GM18508 (cell line): ENCODE measurements around the gene RARB.

Source experiments
- ATAC-seq: cut with Tn5 transposase; IDR thresholded peaks from one replicate; pipeline ENCODE4 v1.9.1; 2021; ENCODE audit warnings: moderate number of reproducible peaks; ENCODE audit not compliant: insufficient read depth, unreplicated experiment

Gene RARB

GRCh38 chr3:25444273-25444672 lies 16.2 kb downstream of the RARB start:
- no peak for ATAC-seq

GRCh38 chr3:25445731-25446130 lies 17.7 kb downstream of the RARB start:
- no peak for ATAC-seq

DNA sequence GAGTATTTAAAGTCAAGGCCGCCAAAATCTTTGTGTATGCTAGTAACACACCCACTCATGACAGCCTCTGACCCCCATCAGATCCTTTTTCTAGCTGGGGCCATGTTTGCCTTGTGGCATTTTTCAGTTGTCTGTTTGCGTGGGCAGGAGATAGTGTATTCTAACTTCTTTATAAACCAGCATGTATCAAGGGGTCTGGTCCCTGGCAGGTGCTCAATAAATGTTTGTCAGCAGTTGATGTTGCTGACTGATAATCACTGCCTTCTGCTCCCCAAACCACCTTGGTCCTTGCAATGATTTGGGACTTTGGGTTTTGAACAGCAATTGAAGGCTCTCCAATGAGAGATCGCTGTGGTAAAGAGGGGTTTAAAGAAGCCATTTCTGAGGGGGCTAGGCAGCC lies 19.2 kb downstream of the RARB start:
- ATAC-seq = no peak

DNA sequence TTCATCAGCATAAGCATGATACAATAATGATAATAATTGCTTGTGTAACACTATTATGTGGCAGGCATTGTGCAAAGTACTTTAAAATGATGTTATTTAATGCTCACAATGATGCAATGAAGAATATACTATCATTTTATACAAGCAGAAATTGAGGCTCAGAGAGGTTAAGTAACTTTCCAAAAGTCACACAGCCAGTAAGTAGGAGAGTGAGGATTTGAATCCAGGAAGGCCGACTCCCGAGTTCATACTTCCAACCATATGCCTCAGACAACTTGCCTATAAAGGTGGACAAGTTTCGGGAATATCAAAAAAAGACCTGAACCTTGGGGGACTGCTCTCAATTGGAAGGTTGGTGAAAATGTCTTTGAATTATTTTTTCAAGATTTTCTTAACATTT lies 19.9 kb downstream of the RARB start:
- no peak for ATAC-seq

DNA sequence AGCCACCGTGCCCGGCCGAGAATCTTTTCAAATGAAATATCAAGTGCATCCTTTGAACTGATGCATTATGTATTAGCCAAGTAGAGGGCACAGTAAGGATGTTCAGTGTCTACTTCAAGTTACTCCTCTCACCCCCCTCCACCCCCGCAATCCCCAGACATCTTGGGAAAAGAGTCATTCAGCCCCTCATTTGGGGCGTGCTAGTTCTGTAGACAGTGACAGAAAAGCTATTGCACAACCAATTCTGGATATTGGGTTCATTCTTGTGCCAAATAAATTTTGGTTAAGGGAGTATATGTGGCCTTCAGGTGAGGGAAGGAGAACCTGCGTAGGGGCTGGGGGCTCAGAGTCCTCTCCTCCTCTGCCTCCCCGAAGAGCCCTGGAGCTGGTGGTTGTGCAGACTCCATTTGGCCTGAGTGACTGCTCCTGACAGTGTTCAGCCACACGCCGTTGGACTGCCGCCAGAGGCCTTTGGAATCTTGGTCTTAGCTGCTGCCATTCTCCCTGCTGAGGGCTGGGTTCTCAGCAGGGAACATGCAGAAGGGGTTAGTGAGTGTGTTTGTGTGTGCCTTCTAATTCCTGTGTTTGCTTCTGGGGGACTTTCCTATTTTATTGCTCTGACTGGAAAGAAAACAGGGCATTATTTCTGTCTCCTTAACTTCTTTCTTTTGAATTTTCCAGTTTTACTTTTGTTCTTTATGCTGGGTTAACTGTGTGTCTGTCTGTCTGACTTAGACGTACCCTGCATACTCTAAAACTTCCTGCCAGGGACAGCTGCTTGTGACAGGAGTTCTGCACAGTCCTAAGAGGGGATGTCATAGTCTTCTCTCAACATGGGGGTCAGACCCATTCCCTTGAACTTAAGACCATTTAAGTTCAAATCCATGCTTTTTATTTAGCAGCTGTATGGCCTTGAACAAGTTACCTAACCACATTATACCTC lies 21.0 kb downstream of the RARB start:
- ATAC-seq = no peak

GRCh38 chr3:25449857-25450256 lies 21.8 kb downstream of the RARB start:
- no peak for ATAC-seq

DNA sequence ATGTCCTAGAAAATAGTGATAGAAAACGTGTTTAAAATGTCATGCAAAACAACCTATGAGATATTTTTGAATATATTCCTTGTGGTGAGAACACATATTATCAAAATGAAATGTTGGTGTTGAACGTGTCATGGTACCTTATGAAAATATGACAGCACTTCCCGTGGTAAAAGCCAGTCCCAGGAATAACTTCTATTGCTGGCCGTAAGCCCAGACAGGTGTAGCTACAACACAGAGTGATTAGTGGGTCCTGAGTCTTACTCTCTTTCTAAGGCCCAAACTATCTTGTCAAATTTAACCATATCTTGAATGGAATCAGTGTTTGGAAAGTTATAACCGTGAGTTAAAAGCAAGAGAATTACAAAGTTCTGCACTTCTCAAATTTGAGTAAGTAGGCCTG lies 24.1 kb downstream of the RARB start:
- no peak for ATAC-seq

DNA sequence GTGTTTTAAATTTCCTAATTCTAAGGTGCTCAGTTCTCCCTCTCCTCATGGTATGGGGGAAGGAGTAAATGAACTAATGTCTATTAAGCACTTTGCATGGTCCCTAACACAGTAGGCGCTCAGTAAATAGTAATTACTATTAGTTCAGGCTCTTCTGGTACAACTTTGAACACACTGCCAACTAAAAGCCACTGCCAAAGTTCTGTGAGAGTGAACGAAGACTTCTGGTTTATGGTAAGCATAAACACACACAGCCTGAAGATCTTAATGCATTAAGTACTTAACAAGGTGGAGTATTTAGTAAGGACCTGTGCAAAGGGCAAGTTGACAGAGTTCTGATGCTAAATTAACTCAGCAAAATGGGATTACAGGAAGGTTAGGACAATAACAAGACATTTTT lies 24.7 kb downstream of the RARB start:
- no peak for ATAC-seq

DNA sequence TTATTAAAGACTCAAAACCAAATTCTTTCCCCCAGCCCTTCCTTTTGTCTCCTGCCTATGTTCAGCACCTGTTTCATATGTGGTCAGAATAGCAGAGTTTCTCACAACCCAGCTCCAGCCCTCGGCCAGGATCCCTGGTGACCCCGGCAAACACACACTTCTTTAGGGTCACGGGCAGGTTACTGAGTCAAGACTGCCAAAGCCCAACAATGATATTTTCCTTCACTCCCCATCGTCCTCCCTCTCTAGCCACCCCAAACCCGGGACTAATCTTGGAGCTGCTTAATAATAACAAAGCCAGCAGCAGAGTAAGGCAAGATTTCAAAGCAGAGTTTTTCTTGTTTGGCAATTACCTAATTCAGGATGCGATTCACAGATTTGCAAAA lies 25.5 kb downstream of the RARB start:
- no peak for ATAC-seq

DNA sequence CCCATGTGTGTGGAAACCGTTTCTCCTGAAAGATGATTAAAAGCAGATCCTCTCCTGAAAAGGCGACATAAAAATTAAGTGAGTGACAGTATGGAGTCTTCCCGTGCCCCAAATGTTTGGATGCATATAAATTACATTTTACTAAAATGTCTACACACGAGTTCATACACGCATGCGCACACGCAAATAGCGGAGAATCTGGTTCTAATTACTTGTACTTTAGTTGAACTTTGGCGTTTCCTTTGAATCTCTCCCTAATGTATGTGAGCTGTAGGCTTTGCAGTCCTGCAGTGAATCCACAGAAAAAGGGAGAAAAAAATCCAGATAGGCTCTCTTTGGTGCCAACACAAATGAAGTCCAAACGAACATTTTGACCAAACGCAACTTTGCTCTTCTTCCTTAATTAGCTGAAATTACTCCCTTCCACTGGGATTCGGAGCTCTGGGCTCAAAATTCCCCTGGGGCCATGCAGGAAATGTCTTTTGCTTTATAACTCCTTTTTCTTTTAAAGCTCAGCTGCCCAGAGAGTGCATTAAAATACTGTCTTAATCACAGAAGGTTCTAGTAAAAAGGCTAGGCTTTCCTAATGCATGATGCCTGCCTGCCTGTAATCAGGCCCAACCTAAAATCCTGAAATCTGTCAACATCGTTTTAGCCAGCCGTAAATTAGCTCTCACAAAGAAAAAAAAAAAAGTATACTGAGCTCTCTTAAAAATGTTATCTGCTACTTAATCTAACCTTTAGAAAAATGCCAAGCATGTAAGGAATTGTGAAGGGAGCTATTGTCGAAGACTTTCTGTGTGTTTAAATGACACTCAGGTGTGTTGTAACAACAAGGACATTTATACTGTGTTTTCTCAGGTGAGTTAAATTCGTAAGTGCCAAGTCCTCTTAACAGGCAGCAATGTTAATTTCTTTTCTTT lies 26.2 kb downstream of the RARB start:
- ATAC-seq = no peak

DNA sequence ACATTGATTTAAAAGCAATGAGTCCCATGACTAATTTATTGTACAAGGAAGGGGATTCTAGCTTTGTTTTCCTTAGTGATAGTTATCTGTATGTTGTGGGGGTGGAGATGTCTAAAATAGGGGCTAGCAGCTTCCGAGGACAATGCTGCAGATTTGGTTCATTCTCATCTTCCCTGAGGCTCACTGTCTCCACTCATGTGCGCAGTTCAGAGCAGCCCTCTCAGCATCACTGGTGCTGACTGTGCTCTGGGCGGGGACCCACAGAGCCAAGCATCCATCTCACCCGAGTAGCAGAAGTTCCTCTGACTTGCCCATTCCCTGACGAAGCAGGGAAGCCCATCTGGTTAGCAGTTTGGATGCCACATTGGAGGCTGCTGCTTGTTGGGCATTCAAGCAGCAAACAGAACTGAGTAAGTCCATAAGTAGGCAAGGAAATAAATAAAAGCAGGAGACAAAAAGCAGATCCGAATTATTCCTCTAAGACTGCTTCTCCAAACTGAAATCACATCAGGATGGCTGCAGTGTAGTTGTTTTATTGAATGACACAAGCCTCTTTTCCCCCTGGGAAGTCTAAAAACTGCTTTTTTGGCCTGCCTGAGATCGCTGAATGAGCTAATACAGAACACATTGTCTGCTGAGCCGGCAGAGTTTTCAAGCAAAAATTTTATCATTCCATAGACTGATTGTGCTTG lies 27.5 kb downstream of the RARB start:
- no peak for ATAC-seq

DNA sequence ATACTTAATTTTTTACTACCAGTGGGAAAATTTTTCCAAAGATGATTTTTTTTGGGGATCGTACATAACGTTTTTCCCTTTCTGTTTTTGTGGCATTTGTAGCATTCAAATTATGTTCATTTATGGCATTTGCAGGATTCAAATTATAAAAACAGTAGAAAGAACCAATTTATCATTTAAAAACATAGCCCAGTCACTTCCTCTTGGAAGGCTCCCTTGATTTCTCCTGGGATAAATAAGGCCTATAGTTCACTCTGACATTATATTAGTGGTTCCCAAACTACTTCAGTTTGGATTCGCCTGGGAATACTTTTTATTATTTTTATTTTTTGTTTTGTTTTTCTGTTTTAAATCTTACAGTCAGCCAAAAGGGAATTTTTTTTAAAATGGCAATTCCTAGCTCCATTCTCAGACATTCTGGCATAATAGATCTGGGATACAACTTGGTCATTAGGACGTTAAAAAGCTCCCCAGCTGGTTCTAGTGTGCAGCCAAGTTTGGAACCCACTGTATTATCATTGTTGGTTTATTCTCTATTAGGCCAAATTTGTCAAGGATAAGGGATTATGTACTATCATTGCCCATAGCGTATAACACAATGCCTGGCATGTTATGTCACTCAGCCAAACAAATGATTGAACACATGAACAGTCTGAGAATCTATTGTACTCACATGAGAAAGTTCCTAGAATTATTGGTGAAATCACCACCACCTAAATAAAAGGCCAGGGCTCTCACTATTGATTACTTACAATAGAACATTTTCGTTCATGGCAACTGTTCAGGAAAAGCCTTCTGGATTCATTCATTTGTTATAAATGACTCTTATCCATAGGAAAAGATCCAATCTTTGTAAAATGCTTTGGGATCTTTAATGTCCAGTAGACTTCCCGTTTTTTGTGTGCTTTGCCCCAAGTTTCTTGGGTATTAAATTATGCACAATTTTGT lies 28.9 kb downstream of the RARB start:
- ATAC-seq = no peak

DNA sequence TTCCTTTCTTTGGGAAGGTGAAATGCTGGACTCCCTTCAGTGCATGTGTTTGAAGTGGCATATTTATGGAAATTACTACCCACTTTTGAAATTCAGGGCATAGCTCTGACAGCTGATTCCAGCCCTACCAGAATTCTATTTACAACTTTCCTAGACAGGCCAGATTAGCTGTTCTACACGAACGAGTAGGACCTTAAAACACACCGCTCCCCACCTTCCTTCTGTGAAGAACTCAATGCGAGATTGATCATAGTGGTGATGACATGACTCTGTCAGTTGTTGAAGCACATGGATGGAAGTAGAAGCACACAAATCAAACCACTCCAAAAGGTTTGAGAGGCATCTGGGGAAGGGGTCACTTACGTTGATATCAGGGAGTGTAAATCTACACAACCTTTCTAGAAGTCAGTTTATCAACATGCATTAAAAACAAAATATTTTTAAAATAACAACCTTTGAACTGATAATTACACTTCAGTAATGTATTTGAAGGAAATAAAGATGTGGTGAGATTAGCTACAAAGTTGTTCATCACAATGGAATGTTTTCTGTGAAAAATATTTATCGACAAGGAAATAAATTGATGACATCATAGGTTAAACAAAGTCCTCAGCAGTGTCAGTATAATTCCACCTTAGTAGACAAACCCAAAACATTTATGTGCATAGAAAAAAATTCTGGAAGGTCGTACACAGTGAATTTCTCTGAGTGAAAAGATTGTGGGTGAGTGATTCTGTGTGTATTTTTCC lies 29.8 kb downstream of the RARB start:
- ATAC-seq = no peak

DNA sequence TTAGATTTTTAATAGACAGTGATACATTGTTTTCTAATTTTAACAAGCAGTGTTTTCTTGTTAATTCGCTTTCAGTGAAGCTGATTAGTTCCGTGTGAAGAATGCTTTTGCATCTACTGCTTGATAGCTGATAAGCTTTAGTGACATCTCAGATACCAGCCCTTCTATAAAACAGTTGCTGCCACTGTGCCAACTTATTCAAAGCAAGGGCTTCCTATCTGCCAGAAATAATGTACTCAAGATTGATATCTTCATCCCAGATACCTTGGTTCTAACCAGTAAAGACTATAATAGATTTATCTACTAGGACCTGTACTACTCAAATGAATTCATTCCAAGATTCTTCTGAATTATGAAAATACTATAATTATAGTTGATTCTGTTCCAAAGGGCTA lies 30.4 kb downstream of the RARB start:
- ATAC-seq = no peak

GRCh38 chr3:25460751-25461150 lies 32.7 kb downstream of the RARB start:
- ATAC-seq = peak; percentile 96

DNA sequence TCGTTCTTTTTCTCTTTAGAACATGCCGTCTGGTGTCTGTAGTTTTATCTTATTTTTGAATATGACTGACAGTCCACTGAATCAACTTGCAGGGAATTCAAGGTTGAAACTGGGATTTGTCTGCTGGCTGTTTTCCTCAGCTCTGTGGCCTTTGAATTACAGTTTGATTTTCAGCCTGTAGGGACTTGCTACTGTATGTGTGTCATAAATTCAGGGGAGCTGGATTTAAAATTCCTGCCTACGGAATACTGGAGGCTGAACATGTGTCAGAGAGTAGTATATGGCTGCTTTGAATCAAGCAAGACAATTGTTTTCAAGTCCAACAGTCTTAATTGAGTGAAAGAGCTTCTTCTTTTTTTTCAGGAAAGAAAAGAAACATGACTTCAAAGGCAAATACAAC lies 33.9 kb downstream of the RARB start:
- ATAC-seq = no peak

DNA sequence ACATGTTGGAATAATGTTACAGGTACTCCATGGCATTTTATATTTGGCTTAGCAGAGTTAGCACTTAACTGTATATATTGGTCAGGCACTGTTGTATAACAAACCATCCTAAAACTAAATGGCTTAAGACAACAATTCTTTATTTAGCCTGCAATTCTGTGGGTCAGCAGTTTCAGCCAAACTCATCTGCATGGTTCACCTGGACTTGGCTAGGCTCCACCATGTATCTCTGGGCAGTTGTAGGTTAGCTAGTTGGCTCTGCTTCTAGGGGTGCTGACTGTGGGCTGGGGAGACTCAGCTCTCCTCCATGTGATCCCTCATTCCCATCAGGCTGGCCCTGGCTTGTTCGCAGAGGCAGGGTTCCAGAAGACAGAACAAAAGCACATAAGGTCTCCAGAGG lies 34.4 kb downstream of the RARB start:
- ATAC-seq = no peak

GRCh38 chr3:25463836-25464418 lies 35.9 kb downstream of the RARB start:
- ATAC-seq = no peak
